ENCODE measurements around the gene HS6ST3.

HS6ST3 gene

DNA sequence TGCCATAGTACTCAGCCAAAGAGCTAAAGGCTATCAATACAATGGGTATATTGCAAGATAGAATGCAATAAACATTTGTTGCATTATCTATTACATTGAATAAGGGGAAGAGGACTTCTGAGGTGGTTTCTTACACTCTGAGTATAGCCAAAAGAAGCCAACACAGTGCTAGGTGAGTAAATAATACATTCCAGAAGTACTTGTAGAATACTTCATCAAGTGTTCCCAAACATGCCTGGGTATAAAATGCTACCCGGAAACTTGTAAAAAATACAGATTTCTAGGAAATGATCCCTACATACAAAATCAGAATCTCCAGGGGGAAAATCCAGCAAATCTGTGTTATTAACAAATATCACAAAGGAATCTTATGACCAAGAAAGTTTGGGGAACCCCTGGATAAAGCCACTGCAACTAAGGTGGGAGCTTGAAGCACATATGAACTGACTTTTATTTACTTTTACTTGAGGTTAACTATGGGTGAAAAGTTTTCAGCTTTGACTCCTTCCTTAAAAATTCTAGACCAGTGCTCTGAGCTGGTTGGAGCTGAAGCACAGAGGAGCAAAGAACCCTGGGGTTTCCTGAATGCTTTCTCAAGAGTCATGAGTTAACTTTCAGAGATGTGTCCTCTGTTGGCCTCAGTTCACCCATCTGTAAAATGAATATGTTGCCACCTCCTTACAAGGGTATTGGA, 768.4 kb downstream of the HS6ST3 start:
- DNase-seq = no peak

GRCh38 chr13:96860882-96861281, 771.0 kb downstream of the HS6ST3 start:
- DNase-seq = no peak

DNA sequence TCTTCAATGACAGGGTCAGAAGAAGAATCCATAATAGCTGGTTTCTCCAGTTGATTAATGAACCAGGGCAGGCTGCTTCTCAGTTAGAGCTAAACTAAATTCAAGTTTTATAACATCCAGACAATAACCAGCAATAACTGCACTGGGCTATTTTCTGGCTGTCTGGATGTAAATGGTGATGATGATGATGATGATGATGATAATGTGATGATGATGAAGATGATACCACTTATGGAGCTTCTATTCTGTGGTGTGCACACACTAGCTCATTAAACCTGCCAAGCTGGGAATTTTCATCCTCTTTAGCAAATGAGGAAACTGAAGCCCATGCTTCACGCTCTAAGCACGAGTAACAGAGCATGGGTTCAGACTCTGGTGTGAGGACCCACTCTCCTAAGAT, 772.2 kb downstream of the HS6ST3 start:
- no peak for DNase-seq

DNA sequence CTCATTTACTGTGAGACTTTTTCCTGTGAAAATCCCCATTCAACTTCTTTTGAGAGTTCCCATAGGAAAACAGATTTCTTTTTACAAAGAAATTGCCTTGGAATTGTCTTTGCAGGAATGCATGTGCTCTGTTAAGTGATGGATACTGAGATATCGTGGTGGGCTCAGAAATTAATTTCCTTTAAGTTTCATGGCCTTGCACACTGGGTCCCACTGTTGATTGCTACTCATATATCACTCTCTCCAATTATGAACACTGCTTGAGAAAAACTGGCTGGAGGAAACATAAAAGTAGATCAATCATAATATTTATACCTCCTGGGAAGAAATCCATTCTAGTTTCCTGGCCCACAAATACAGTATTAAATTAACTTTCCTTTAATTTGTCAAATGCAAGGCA, 773.1 kb downstream of the HS6ST3 start:
- DNase-seq = no peak

DNA sequence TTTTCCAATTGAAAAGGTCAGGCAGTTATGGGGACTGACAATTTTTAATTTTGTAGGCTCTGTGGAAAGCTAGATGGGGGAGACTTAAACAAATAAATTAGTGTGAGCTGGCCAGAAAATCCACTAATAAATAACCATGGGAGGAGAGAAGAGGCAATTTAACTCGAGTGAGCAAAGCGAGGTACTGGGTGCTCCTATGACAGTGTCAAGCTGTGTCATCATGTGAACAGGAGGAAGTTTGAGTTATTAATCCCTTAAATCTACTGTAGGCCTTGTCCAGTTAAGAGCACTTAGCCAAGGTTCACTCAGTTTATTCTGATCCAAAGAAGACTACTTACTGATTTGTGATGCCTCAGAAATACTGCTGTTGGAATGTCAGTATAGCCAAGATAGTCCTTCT, 781.6 kb downstream of the HS6ST3 start:
- DNase-seq = no peak

DNA sequence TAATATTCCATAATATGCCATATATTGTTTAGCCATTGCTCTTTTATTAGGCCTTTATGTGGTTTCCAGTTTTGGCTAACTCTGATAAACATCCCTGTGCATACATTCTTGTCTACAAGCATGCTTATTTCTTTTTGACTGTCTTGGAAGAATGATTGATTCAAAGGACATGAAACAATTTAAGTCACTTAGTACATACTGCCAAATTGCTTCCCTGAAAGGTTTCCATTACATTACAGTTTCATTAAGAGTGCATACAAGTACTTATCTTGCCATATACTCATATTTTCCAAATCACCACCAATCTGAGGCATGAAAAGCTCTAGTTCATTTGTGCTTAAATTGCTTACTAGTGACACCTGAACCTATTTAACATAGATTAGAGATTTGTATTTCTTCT, 790.5 kb downstream of the HS6ST3 start:
- DNase-seq = no peak
